H9 (cell line): ENCODE data around the gene UST. TPM values are rescaled to one million over a fixed set of nuclear protein-coding genes. Genes with fewer than 3 reads are reported as not detected.

Experiments
- DNase-seq: peaks from one replicate; pipeline ENCODE4 v3.0.0-alpha.2; 2017
- H2AFZ ChIP-seq: one replicate; pipeline ENCODE4 v1.6.1; 2013; ENCODE audit warnings: mild to moderate bottlenecking, low read length, control low read depth, moderate library complexity
- H2AK5ac ChIP-seq: 2 replicates; pipeline ENCODE4 v1.6.1; 2013; ENCODE audit warnings: low read length, control low read depth, mixed read lengths; ENCODE audit not compliant: insufficient read length
- H2BK120ac ChIP-seq: one replicate; pipeline ENCODE4 v1.6.1; 2013; ENCODE audit warnings: low read depth, mild to moderate bottlenecking, low read length, control low read depth, inconsistent platforms; ENCODE audit not compliant: poor library complexity, severe bottlenecking
- H2BK12ac ChIP-seq: 2 replicates; pipeline ENCODE4 v1.6.1; 2013; ENCODE audit warnings: low read length, control low read depth, mixed read lengths, low read depth; ENCODE audit not compliant: insufficient read length
- H2BK15ac ChIP-seq: 2 replicates; pipeline ENCODE4 v1.6.1; 2013; ENCODE audit warnings: low read depth, low read length, control low read depth
- H2BK20ac ChIP-seq: one replicate; pipeline ENCODE4 v1.6.1; 2013; ENCODE audit warnings: low read depth, mild to moderate bottlenecking, low read length, control low read depth, inconsistent platforms; ENCODE audit not compliant: poor library complexity, severe bottlenecking
- H2BK5ac ChIP-seq: 2 replicates; pipeline ENCODE4 v1.6.1; 2013; ENCODE audit warnings: low read length, control low read depth, mixed read lengths; ENCODE audit not compliant: insufficient read length
- H3K14ac ChIP-seq: 2 replicates; pipeline ENCODE4 v1.6.1; 2013; ENCODE audit warnings: low read length, control low read depth; ENCODE audit not compliant: insufficient read depth
- H3K18ac ChIP-seq: 2 replicates; pipeline ENCODE4 v1.6.1; 2013; ENCODE audit warnings: low read depth, mild to moderate bottlenecking, mixed read lengths, low read length, control low read depth; ENCODE audit not compliant: insufficient read length
- H3K23ac ChIP-seq: 2 replicates; pipeline ENCODE4 v1.6.1; 2013; ENCODE audit warnings: low read length, control low read depth, mixed read lengths, low read depth; ENCODE audit not compliant: insufficient read length
- H3K23me2 ChIP-seq: 2 replicates; pipeline ENCODE4 v1.6.1; 2013; ENCODE audit warnings: low read depth, mild to moderate bottlenecking, mixed read lengths, low read length, control low read depth; ENCODE audit not compliant: insufficient read length, poor library complexity, severe bottlenecking
- H3K27ac ChIP-seq: 2 replicates; pipeline ENCODE4 v1.5.1; 2013; ENCODE audit warnings: low read length, control low read depth, mixed read lengths, low read depth; ENCODE audit not compliant: insufficient read length
- H3K27me3 ChIP-seq: 2 replicates; pipeline ENCODE4 v1.6.1; 2013; ENCODE audit warnings: low read length, control low read depth, inconsistent platforms; ENCODE audit not compliant: insufficient read depth
- H3K4ac ChIP-seq: 2 replicates; pipeline ENCODE4 v1.6.1; 2013; ENCODE audit warnings: low read depth, mild to moderate bottlenecking, control low read depth, inconsistent platforms, low read length, moderate library complexity
- H3K4me1 ChIP-seq: 2 replicates; pipeline ENCODE4 v1.6.1; 2013; ENCODE audit warnings: low read length, control low read depth, inconsistent platforms; ENCODE audit not compliant: insufficient read depth
- H3K4me2 ChIP-seq: 2 replicates; pipeline ENCODE4 v1.6.1; 2013; ENCODE audit warnings: low read length, control low read depth, mixed read lengths; ENCODE audit not compliant: insufficient read length, insufficient read depth
- H3K56ac ChIP-seq: 2 replicates; pipeline ENCODE4 v1.6.1; 2013; ENCODE audit warnings: low read depth, mild to moderate bottlenecking, mixed read lengths, low read length, control low read depth; ENCODE audit not compliant: insufficient read length
- H3K79me1 ChIP-seq: 2 replicates; pipeline ENCODE4 v1.6.1; 2013; ENCODE audit warnings: low read depth, mild to moderate bottlenecking, moderate library complexity, low read length, control low read depth, inconsistent platforms; ENCODE audit not compliant: insufficient read depth, poor library complexity, severe bottlenecking
- H3K79me2 ChIP-seq: 2 replicates; pipeline ENCODE4 v1.6.1; 2013; ENCODE audit warnings: low read length, control low read depth, inconsistent platforms; ENCODE audit not compliant: insufficient read depth
- H3K9ac ChIP-seq: 2 replicates; pipeline ENCODE4 v1.6.1; 2013; ENCODE audit warnings: low read length, control low read depth, mixed read lengths; ENCODE audit not compliant: insufficient read length; ENCODE audit errors: extremely low read depth
- H3K9me3 ChIP-seq: one replicate; pipeline ENCODE4 v1.6.1; 2013; ENCODE audit warnings: low read depth, low read length, inconsistent platforms; ENCODE audit not compliant: control insufficient read depth
- H3T11ph ChIP-seq: one replicate; pipeline ENCODE4 v1.6.1; 2013; ENCODE audit warnings: mild to moderate bottlenecking, low read length, control low read depth, inconsistent platforms
- H4K20me1 ChIP-seq: one replicate; pipeline ENCODE4 v1.6.1; 2013; ENCODE audit not compliant: control insufficient read depth, insufficient read length, insufficient read depth
- H4K5ac ChIP-seq: 2 replicates; pipeline ENCODE4 v1.6.1; 2013; ENCODE audit warnings: low read depth, mild to moderate bottlenecking, mixed read lengths, low read length, control low read depth; ENCODE audit not compliant: insufficient read length
- H4K8ac ChIP-seq: replicated peaks from 2 replicates; pipeline ENCODE4 v1.6.1; 2013; ENCODE audit warnings: low read length, control low read depth, mixed read lengths, low read depth; ENCODE audit not compliant: insufficient read length
- H4K91ac ChIP-seq: 2 replicates; pipeline ENCODE4 v1.6.1; 2013; ENCODE audit warnings: low read depth, mild to moderate bottlenecking, moderate library complexity, mixed read lengths, low read length, control low read depth; ENCODE audit not compliant: insufficient read length
- H3K27ac Mint-ChIP-seq, 3 experiments: 2 replicates in 2 of 3; 3 replicates in 1 of 3; pipeline ENCODE4 v1.8.0; 2020 to 2021; ENCODE audit warnings: mixed read lengths in 3 of 3, mild to moderate bottlenecking in 1 of 3, moderate library complexity in 1 of 3
- H3K27me3 Mint-ChIP-seq: 2 replicates; pipeline ENCODE4 v1.8.0; 2021; ENCODE audit warnings: low read depth, mild to moderate bottlenecking, moderate library complexity, mixed read lengths
- H3K36me3 Mint-ChIP-seq, 3 experiments: 2 replicates in 2 of 3; 3 replicates in 1 of 3; pipeline ENCODE4 v1.8.0; 2020 to 2021; ENCODE audit warnings: low read depth in 3 of 3, mixed read lengths in 3 of 3; ENCODE audit not compliant: insufficient read depth in 1 of 3
- H3K4me1 Mint-ChIP-seq, 2 experiments: 2 replicates each; pipeline ENCODE4 v1.8.0; 2020; ENCODE audit warnings: mixed read lengths in 2 of 2
- H3K4me3 Mint-ChIP-seq, 2 experiments: 2 replicates in 1 of 2; 3 replicates in 1 of 2; pipeline ENCODE4 v1.8.0; 2020 to 2021; ENCODE audit warnings: mild to moderate bottlenecking in 2 of 2, mixed read lengths in 2 of 2, moderate library complexity in 1 of 2
- H3K9me3 Mint-ChIP-seq, 2 experiments: 2 replicates in 1 of 2; 3 replicates in 1 of 2; pipeline ENCODE4 v1.8.0; 2020; ENCODE audit warnings: mild to moderate bottlenecking in 2 of 2, mixed read lengths in 2 of 2, moderate library complexity in 1 of 2
- WGBS: extraction: QIAGEN DNeasy Blood & Tissue Kit; methylation state at CpG from one replicate; pipeline ENCODE4 v1.1.7; 2013; ENCODE audit warnings: missing lambda C conversion rate, low lambda C conversion rate, mixed read lengths; ENCODE audit not compliant: insufficient read length; ENCODE audit errors: extremely low coverage; 5-methylcytosine and 5-hydroxymethylcytosine counted together
- total RNA-seq: library from RNA; stranded (reverse); gene quantifications from 2 replicates; pipeline ENCODE4 v1.2.1, GENCODE V29; 2021
- TF ChIP-seq, protein P1 (sequence below): fragments of 200-600 bp; sonication (generic); conservative IDR thresholded peaks from 3 replicates; pipeline ENCODE4 v1.8.0; 2021; ENCODE audit warnings: antibody characterized with exemption, mild to moderate bottlenecking

Gene UST
- total RNA-seq, 1 experiment from 2014 or later = 14.4 TPM

DNA sequence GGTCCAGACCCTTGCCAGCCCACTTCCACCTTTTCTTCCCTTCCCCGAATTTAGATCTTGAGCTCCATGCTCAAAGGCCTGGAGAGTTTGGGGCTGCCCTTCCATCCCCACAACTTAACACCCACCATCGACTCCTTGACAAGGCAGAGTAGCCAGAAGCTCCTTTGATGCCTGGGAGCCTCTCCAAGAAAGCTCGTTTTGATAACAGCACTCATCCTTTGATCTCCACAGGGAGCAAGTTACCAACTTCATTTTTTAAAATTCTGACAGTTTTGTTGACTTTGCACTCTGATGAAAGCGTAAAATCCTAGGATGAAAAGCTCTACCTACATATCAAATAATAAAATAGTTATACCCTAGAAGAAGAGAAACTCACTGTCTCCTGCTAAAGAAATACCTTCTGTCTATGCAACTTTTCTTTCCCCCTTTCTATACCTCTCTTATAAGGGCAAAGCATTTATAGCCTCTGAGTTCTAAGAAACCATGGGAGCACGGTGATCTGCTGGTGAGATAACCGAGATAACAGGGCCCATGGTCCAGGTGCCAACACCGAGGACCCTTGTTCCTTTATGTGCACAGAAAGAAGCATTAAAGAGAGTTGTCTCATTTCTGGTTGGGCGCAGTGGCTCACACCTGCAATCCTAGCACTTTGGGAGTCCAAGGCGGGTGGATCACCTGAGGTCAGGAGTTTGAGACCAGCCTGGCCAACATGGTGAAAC is 134.9 kb downstream of the UST start:
- H3K4me1 ChIP-seq = peaks cover 8% of the 10 kb centered on the region; the same call in 1 of the 2 replicates
- Mint-ChIP-seq H3K4me3 (no peak overlapping the region), H3K9me3 (peaks cover 0 to 1% of the 10 kb centered on the region in 2 experiments; a peak in 1 of 5 replicates), H3K4me1 (peaks cover 9 to 10% of the 10 kb centered on the region in 2 experiments), H3K27ac (peak overlapping the region in 1 of 3 experiments; percentile 88; a peak in 2 of 7 replicates), H3K27me3 (no peaks in the 10 kb centered on the region), H3K36me3 (peaks cover 0 to 5% (median 0%) of the 10 kb centered on the region in 3 experiments; a peak in 2 of 7 replicates)
- TF ChIP-seq, protein P1, sequence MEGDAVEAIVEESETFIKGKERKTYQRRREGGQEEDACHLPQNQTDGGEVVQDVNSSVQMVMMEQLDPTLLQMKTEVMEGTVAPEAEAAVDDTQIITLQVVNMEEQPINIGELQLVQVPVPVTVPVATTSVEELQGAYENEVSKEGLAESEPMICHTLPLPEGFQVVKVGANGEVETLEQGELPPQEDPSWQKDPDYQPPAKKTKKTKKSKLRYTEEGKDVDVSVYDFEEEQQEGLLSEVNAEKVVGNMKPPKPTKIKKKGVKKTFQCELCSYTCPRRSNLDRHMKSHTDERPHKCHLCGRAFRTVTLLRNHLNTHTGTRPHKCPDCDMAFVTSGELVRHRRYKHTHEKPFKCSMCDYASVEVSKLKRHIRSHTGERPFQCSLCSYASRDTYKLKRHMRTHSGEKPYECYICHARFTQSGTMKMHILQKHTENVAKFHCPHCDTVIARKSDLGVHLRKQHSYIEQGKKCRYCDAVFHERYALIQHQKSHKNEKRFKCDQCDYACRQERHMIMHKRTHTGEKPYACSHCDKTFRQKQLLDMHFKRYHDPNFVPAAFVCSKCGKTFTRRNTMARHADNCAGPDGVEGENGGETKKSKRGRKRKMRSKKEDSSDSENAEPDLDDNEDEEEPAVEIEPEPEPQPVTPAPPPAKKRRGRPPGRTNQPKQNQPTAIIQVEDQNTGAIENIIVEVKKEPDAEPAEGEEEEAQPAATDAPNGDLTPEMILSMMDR = no peak
- no peak overlapping the region for H4K8ac ChIP-seq
- H3K56ac ChIP-seq = no peak overlapping the region
- H3K23ac ChIP-seq = no peak overlapping the region
- H2BK20ac ChIP-seq = no peak overlapping the region
- H3K27ac ChIP-seq = no peak overlapping the region
- H3K27me3 ChIP-seq = no peaks in the 10 kb centered on the region
- H3K79me2 ChIP-seq = peaks cover 9% of the 10 kb centered on the region; the same call in 1 of the 2 replicates
- DNase-seq = no peak
- no peak overlapping the region for H4K5ac ChIP-seq
- H3K23me2 ChIP-seq = no peaks in the 10 kb centered on the region
- H3T11ph ChIP-seq = no peak overlapping the region
- H3K4me2 ChIP-seq = no peak overlapping the region
- H3K9me3 ChIP-seq = no peaks in the 10 kb centered on the region
- H3K9ac ChIP-seq = no peak overlapping the region
- no peak overlapping the region for H3K18ac ChIP-seq
- no peak overlapping the region for H2BK5ac ChIP-seq
- peaks cover 7% of the 10 kb centered on the region for H3K79me1 ChIP-seq
- no peak overlapping the region for H2BK12ac ChIP-seq
- H4K20me1 ChIP-seq = no peaks in the 10 kb centered on the region
- no CpG with 5 or more reads among the region's 9 CpGs for WGBS
- H4K91ac ChIP-seq = no peak overlapping the region
- H3K14ac ChIP-seq = no peak overlapping the region
- no peak overlapping the region for H2BK120ac ChIP-seq
- no peak overlapping the region for H2AFZ ChIP-seq
- H2AK5ac ChIP-seq = no peak overlapping the region
- no peak overlapping the region for H2BK15ac ChIP-seq
- no peak overlapping the region for H3K4ac ChIP-seq
